NCI-H774 (cell line): ENCODE data around the gene RBM27.
A peak's percentile ranks its signal among the peaks of the same experiment; 100 is the strongest.
"Not testable (repeated sequence)": the region's sequence is repeated elsewhere in the genome, so short reads cannot be mapped to it uniquely, and the experiment has no call there.

Source experiments
- DNase-seq: peaks from one replicate; lab custom pipeline; 2025; lab: John Stamatoyannopoulos, UW

RBM27 gene

GRCh38 chr5:146203011-146203871 is at the start of gene RBM27:
TSS of gene RBM27 (plus strand) at chr5:146203605. CDS start at chr5:146203766, 161 bp downstream.
- peak; percentile 96 for DNase-seq

GRCh38 chr5:146158255-146158654 is 45.1 kb upstream of the RBM27 start:
- DNase-seq = no peak

GRCh38 chr5:146164382-146164781 is 39.0 kb upstream of the RBM27 start:
- no peak for DNase-seq

GRCh38 chr5:146165460-146165859 is 37.9 kb upstream of the RBM27 start:
- DNase-seq = no peak

- no peak for DNase-seq
Observed at GRCh38 chr5:146165903-146166302, 37.5 kb upstream of the RBM27 start.

- no peak for DNase-seq
Observed at GRCh38 chr5:146169076-146169475, 34.3 kb upstream of the RBM27 start.

GRCh38 chr5:146173049-146173448 is 30.4 kb upstream of the RBM27 start:
- not testable (repeated sequence) for DNase-seq

GRCh38 chr5:146173597-146173996 is 29.8 kb upstream of the RBM27 start:
- no peak for DNase-seq

GRCh38 chr5:146176805-146177204 is 26.6 kb upstream of the RBM27 start:
- DNase-seq = no peak

GRCh38 chr5:146179696-146180095 is 23.7 kb upstream of the RBM27 start:
- DNase-seq = no peak

GRCh38 chr5:146183403-146183802 is 20.0 kb upstream of the RBM27 start:
- not testable (repeated sequence) for DNase-seq

GRCh38 chr5:146185161-146185560 is 18.2 kb upstream of the RBM27 start:
- no peak for DNase-seq

GRCh38 chr5:146188358-146188757 is 15.0 kb upstream of the RBM27 start:
- DNase-seq = no peak

GRCh38 chr5:146192571-146193043 is 10.8 kb upstream of the RBM27 start:
- no peak for DNase-seq

GRCh38 chr5:146193285-146193684 is 10.1 kb upstream of the RBM27 start:
- DNase-seq = no peak

GRCh38 chr5:146194997-146195396 is 8.4 kb upstream of the RBM27 start:
- DNase-seq = not testable (repeated sequence)

GRCh38 chr5:146196459-146197048 is 6.9 kb upstream of the RBM27 start:
- no peak for DNase-seq

GRCh38 chr5:146199176-146199815 is 4.1 kb upstream of the RBM27 start:
- DNase-seq = no peak

GRCh38 chr5:146201795-146202194 is 1.6 kb upstream of the RBM27 start:
- DNase-seq = not testable (repeated sequence)

GRCh38 chr5:146203872-146204192 is 427 bp downstream of the RBM27 start:
- no peak for DNase-seq

GRCh38 chr5:146205499-146206202 is 2.2 kb downstream of the RBM27 start:
- DNase-seq = no peak

- DNase-seq = no peak
Observed at GRCh38 chr5:146206257-146206656, 2.9 kb downstream of the RBM27 start.
